SK-N-SH (cell line): Measurements from ENCODE around the gene INHBA. TPM values are rescaled to one million over a fixed set of nuclear protein-coding genes. Genes with fewer than 3 reads are reported as not detected.

Source experiments
- CTCF ChIA-PET: fragments of 300-600, 350-600 bp; formaldehyde crosslinking; extraction: SDS; loops from one replicate; lab custom pipeline; 2021; lab: Yijun Ruan, JAX
- POLR2A ChIA-PET: fragments of 350-600 bp; sonication (Branson Sonifier 250); formaldehyde crosslinking; extraction: SDS; loops from one replicate; lab custom pipeline; 2020; ENCODE audit warnings: antibody characterized with exemption, inconsistent platforms; lab: Yijun Ruan, JAX
- DNase-seq: peaks from one replicate; pipeline ENCODE4 v3.0.0; 2012
- H2AFZ ChIP-seq: fragments of 200-600 bp; sonication (generic); 2 replicates; pipeline ENCODE4 v1.8.1; 2016; ENCODE audit warnings: antibody characterized with exemption, mild to moderate bottlenecking, low read depth
- H3F3A ChIP-seq: fragments of 200-600 bp; sonication (generic); replicated peaks from 2 replicates; pipeline ENCODE3; 2016; ENCODE audit warnings: antibody characterized with exemption, mild to moderate bottlenecking; ENCODE audit not compliant: insufficient read depth
- H3K27ac ChIP-seq, 2 experiments: fragments of 200-500 bp in 1 of 2; fragments of 200-600 bp in 1 of 2; sonication (Bioruptor generic) in 1 of 2; sonication (generic), shearing (Covaris generic) in 1 of 2; 2 replicates each; pipeline versions ENCODE4 v1.5.1 to v1.6.1; 2014 to 2016; ENCODE audit warnings: low read depth in 2 of 2, inconsistent platforms in 1 of 2, low read length in 1 of 2, mild to moderate bottlenecking in 1 of 2, mixed read lengths in 1 of 2
- H3K27me3 ChIP-seq: fragments of 200-600 bp; sonication (generic), shearing (Covaris generic); 2 replicates; pipeline ENCODE4 v1.6.1; 2016; ENCODE audit warnings: mixed run types; ENCODE audit not compliant: insufficient read depth
- H3K36me3 ChIP-seq, 2 experiments: fragments of 200-500 bp in 1 of 2; fragments of 200-600 bp in 1 of 2; sonication (Bioruptor generic) in 1 of 2; sonication (generic) in 1 of 2; replicated peaks in 1 of 2; 2 replicates each; pipeline versions ENCODE3 to v1.5.1; 2014 to 2016; ENCODE audit warnings: low read length in 1 of 2, mild to moderate bottlenecking in 1 of 2; ENCODE audit not compliant: insufficient read depth in 2 of 2, control insufficient read depth in 1 of 2
- H3K4me1 ChIP-seq, 2 experiments: fragments of 200-500 bp in 1 of 2; fragments of 200-600 bp in 1 of 2; sonication (Bioruptor generic) in 1 of 2; sonication (generic), shearing (Covaris generic) in 1 of 2; 2 replicates each; pipeline versions ENCODE4 v1.5.1 to v1.6.1; 2014 to 2016; ENCODE audit warnings: low read depth in 1 of 2, low read length in 1 of 2, mixed run types in 1 of 2; ENCODE audit not compliant: insufficient read depth in 2 of 2, control insufficient read depth in 1 of 2
- H3K4me2 ChIP-seq: fragments of 200-600 bp; sonication (generic), shearing (Covaris generic); 2 replicates; pipeline ENCODE4 v1.6.1; 2017; ENCODE audit warnings: mixed run types
- H3K4me3 ChIP-seq, 2 experiments: fragments of 200-500 bp in 1 of 2; fragments of 200-600 bp in 1 of 2; sonication (Bioruptor generic) in 1 of 2; sonication (generic), shearing (Covaris generic) in 1 of 2; 2 replicates each; pipeline versions ENCODE4 v1.5.1 to v1.8.1; 2014 to 2016; ENCODE audit warnings: low read depth in 2 of 2, inconsistent platforms in 1 of 2, low read length in 1 of 2, mild to moderate bottlenecking in 1 of 2, mixed read lengths in 1 of 2, moderate library complexity in 1 of 2
- H3K79me2 ChIP-seq: fragments of 200-600 bp; sonication (generic); 2 replicates; pipeline ENCODE4 v1.8.1; 2017; ENCODE audit warnings: mild to moderate bottlenecking; ENCODE audit not compliant: insufficient read depth
- H3K9ac ChIP-seq: fragments of 200-600 bp; sonication (generic); 2 replicates; pipeline ENCODE4 v1.6.1; 2017; ENCODE audit warnings: mixed run types
- H3K9me2 ChIP-seq: fragments of 200-600 bp; sonication (generic); 2 replicates; pipeline ENCODE4 v1.6.1; 2017; ENCODE audit warnings: mixed run types
- H3K9me3 ChIP-seq: fragments of 200-600 bp; sonication (generic); 2 replicates; pipeline ENCODE4 v1.6.1; 2017; ENCODE audit warnings: mixed run types, mild to moderate bottlenecking, moderate library complexity
- H4K20me1 ChIP-seq: fragments of 200-600 bp; sonication (generic); 2 replicates; pipeline ENCODE4 v1.6.1; 2017; ENCODE audit warnings: mild to moderate bottlenecking, mixed run types; ENCODE audit not compliant: insufficient read depth
- CHD2 ChIP-seq: fragments of 150-350 bp; IDR thresholded peaks from 2 replicates; pipeline ENCODE4 v1.6.1; 2018; ENCODE audit warnings: low read length; ENCODE audit not compliant: partially characterized antibody
- CTCF ChIP-seq: fragments of 200-600 bp; sonication (generic); IDR thresholded peaks from 2 replicates; pipeline ENCODE4 v1.6.1; 2017; ENCODE audit warnings: antibody characterized with exemption, mild to moderate bottlenecking, moderate library complexity
- ELF1 ChIP-seq: IDR thresholded peaks from 2 replicates; pipeline ENCODE4 v1.4.0; 2012
- EZH2phosphoT487 ChIP-seq: fragments of 200-600 bp; sonication (generic); IDR thresholded peaks from 2 replicates; pipeline ENCODE4 v1.6.1; 2017; ENCODE audit warnings: low read depth, mixed run types, mild to moderate bottlenecking, antibody characterized with exemption, moderate library complexity, borderline replicate concordance
- FOSL2 ChIP-seq: IDR thresholded peaks from 2 replicates; pipeline ENCODE4 v1.4.0; 2012; ENCODE audit warnings: low read depth, mild to moderate bottlenecking, moderate library complexity, borderline replicate concordance
- GABPA ChIP-seq: IDR thresholded peaks from 2 replicates; pipeline ENCODE4 v1.4.0; 2012; ENCODE audit warnings: low read depth, mild to moderate bottlenecking
- GATA2 ChIP-seq: sonication (generic); formaldehyde crosslinking; IDR thresholded peaks from 2 replicates; pipeline ENCODE4 v1.5.0; 2020; ENCODE audit warnings: mild to moderate bottlenecking, missing genetic modification reagents
- IRF3 ChIP-seq: fragments of 150-350 bp; IDR thresholded peaks from 2 replicates; pipeline ENCODE4 v1.6.1; 2016; ENCODE audit warnings: mild to moderate bottlenecking, low read depth, low read length
- NRF1 ChIP-seq: IDR thresholded peaks from 2 replicates; pipeline ENCODE4 v1.6.1; 2012; ENCODE audit warnings: low read depth, mild to moderate bottlenecking, low read length
- RAD21 ChIP-seq: IDR thresholded peaks from 2 replicates; pipeline ENCODE4 v1.6.1; 2012; ENCODE audit warnings: mild to moderate bottlenecking, low read length
- RCOR1 ChIP-seq: fragments of 150-350 bp; IDR thresholded peaks from 2 replicates; pipeline ENCODE4 v1.6.1; 2017; ENCODE audit warnings: antibody characterized with exemption, low read length
- REST ChIP-seq: IDR thresholded peaks from 2 replicates; pipeline ENCODE4 v1.6.1; 2012; ENCODE audit warnings: mild to moderate bottlenecking, low read depth, low read length, moderate library complexity
- RFX5 ChIP-seq: IDR thresholded peaks from 2 replicates; pipeline ENCODE4 v1.6.1; 2012; ENCODE audit warnings: mild to moderate bottlenecking, improper control_type of control experiment, low read length
- TEAD4 ChIP-seq: IDR thresholded peaks from 2 replicates; pipeline ENCODE4 v1.4.0; 2012; ENCODE audit warnings: mild to moderate bottlenecking, borderline replicate concordance; ENCODE audit not compliant: insufficient read depth
- ZBTB33 ChIP-seq: IDR thresholded peaks from 2 replicates; pipeline ENCODE4 v1.4.0; 2012; ENCODE audit warnings: low read depth, borderline replicate concordance
- WGBS: methylation state at CpG from one replicate; pipeline ENCODE4 v1.1.6; 2017; ENCODE audit warnings: low lambda C conversion rate; 5-methylcytosine and 5-hydroxymethylcytosine counted together
- polyA plus RNA-seq, 3 experiments: library from polyadenylated mRNA; depleted of rRNA; stranded (reverse); fragments of >200 nt; gene quantifications; 2 replicates each; pipeline ENCODE4 v1.2.3, GENCODE V29; 2012
- TF ChIP-seq, protein P1 (sequence below): IDR thresholded peaks from 2 replicates; pipeline ENCODE4; 2012

Gene INHBA
- polyA plus RNA-seq, 1 of the 3 experiments (the other 2 are of a cell fraction): 81.0 TPM

- H3K9me2 ChIP-seq: no peaks in the 10 kb centered on the region
- CTCF ChIA-PET: interaction anchor here (1.0 to 1.4 kb wide), 2 partner anchors 735 to 1505 kb away, joined by 3 to 7 read pairs; no protein-coding TSS in a partner anchor
Observed at GRCh38 chr7:41738336-41738735, 35.4 kb upstream of the INHBA start.

More at GRCh38 chr7:41738336-41738735, 35.4 kb upstream of the INHBA start:
- Histone ChIP-seq H3F3A (no peaks in the 10 kb centered on the region), H3K27ac (no peak overlapping the region), H3K4me3 (no peak overlapping the region), H3K27me3 (no peaks in the 10 kb centered on the region), H3K4me1 (no peaks in the 10 kb centered on the region), H3K9me3 (no peaks in the 10 kb centered on the region), H3K4me2 (no peak overlapping the region), H3K36me3 (no peaks in the 10 kb centered on the region), H4K20me1 (no peaks in the 10 kb centered on the region), H3K79me2 (no peaks in the 10 kb centered on the region), H3K9ac (no peak overlapping the region), H2AFZ (no peak overlapping the region)
- TF ChIP-seq ZBTB33 (no peak), GABPA (no peak), EZH2phosphoT487 (no peak), CHD2 (no peak), CTCF (no peak), REST (no peak), FOSL2 (no peak), RAD21 (no peak), GATA2 (CRISPR knock-in tag) (no peak), RFX5 (no peak), TEAD4 (no peak), NRF1 (no peak), RCOR1 (no peak), ELF1 (no peak), IRF3 (no peak)
- TF ChIP-seq, protein P1, sequence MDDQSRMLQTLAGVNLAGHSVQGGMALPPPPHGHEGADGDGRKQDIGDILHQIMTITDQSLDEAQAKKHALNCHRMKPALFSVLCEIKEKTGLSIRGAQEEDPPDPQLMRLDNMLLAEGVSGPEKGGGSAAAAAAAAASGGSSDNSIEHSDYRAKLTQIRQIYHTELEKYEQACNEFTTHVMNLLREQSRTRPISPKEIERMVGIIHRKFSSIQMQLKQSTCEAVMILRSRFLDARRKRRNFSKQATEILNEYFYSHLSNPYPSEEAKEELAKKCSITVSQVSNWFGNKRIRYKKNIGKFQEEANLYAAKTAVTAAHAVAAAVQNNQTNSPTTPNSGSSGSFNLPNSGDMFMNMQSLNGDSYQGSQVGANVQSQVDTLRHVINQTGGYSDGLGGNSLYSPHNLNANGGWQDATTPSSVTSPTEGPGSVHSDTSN: no peak
- WGBS: 71% methylated on average over 4 of the region's 4 CpGs
- POLR2A ChIA-PET: no interaction called here
- no peak for DNase-seq
